Epithelial cell of esophagus (primary cell): ENCODE data around the gene PKP2.

Experiments
- DNase-seq: peaks from one replicate; pipeline ENCODE4 v3.0.0; 2010; ENCODE audit warnings: low read depth
- H3K4me3 ChIP-seq: 2 replicates; pipeline ENCODE4 v1.5.1; 2011; ENCODE audit warnings: mild to moderate bottlenecking, low read length, control low read depth
- TF ChIP-seq, protein P1 (sequence below): IDR thresholded peaks from 2 replicates; pipeline ENCODE4 v1.5.1; 2011; ENCODE audit warnings: low read depth, mild to moderate bottlenecking, low read length, control low read depth, inconsistent platforms; ENCODE audit not compliant: insufficient read depth; ENCODE audit errors: missing control alignments

The PKP2 gene

DNA sequence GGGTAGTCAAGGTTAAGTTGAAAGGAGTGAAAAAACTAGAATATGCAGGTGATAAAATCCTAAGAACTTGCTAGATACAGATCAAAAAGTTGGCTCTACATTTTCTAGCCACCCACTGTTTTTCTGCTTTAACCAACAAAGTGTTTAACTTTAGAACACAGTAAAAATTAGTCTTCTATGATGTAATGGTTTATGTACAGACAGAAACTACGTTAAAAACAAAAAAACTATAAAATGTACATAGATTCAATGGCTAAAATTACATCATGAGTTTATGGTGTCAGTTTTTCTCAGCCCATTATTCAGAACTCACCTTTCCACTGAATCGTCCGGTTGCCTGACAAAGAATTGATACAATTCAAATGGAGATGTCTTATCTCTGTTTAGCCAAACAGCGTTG, 143.0 kb downstream of the PKP2 start:
- peak overlapping the region; percentile 98 for H3K4me3 ChIP-seq
- TF ChIP-seq, protein P1, sequence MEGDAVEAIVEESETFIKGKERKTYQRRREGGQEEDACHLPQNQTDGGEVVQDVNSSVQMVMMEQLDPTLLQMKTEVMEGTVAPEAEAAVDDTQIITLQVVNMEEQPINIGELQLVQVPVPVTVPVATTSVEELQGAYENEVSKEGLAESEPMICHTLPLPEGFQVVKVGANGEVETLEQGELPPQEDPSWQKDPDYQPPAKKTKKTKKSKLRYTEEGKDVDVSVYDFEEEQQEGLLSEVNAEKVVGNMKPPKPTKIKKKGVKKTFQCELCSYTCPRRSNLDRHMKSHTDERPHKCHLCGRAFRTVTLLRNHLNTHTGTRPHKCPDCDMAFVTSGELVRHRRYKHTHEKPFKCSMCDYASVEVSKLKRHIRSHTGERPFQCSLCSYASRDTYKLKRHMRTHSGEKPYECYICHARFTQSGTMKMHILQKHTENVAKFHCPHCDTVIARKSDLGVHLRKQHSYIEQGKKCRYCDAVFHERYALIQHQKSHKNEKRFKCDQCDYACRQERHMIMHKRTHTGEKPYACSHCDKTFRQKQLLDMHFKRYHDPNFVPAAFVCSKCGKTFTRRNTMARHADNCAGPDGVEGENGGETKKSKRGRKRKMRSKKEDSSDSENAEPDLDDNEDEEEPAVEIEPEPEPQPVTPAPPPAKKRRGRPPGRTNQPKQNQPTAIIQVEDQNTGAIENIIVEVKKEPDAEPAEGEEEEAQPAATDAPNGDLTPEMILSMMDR = no peak
- DNase-seq = no peak

DNA sequence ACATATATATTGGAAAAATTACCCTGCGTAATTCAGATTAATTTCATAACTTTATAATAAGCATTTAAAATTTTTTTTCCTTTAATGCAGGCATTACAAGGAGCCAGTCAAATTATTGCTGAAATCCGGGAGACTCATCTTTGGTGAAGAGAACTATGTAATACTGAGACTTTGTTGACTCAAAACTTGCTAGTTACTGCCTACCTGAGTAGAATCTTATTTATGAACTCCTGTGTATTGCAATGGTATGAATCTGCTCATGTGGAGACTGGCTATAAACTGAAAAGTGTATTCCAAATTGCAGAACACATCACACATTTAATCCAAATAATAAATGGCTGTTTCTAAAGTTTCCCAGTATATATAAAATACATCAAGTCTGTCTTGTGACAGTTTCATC, 153.3 kb downstream of the PKP2 start:
- TF ChIP-seq, protein P1 = no peak
- no peak for DNase-seq
- no peak overlapping the region for H3K4me3 ChIP-seq

DNA sequence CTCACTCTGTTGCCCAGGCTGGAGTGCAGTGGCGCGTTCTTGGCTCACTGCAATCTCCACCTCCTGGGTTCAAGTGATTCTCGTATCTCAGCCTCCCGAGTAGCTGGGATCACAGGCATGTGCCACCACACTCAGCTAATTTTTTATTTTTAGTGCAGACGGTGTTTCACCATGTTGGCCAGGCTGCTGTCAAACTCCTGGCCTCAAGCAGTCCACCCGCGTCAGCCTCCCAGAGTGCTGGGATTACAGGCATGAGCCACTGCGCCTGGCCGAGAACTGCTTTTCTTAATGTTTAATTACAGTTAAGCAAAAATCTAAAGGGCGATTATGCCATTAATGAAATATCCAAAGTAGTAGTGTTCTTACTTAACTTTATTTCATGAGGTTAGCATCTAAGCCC, 154.4 kb downstream of the PKP2 start:
- no peak overlapping the region for H3K4me3 ChIP-seq
- TF ChIP-seq, protein P1 = no peak
- no peak for DNase-seq
